ENCODE measurements around the gene TRIM40. TPM values are rescaled to one million over a fixed set of nuclear protein-coding genes. Genes with fewer than 3 reads are reported as not detected.

TRIM40 gene
- polyA plus RNA-seq, 1 donor (not counting 4 experiments of a cell fraction or from before 2014, with no cell fraction given), result not detected

DNA sequence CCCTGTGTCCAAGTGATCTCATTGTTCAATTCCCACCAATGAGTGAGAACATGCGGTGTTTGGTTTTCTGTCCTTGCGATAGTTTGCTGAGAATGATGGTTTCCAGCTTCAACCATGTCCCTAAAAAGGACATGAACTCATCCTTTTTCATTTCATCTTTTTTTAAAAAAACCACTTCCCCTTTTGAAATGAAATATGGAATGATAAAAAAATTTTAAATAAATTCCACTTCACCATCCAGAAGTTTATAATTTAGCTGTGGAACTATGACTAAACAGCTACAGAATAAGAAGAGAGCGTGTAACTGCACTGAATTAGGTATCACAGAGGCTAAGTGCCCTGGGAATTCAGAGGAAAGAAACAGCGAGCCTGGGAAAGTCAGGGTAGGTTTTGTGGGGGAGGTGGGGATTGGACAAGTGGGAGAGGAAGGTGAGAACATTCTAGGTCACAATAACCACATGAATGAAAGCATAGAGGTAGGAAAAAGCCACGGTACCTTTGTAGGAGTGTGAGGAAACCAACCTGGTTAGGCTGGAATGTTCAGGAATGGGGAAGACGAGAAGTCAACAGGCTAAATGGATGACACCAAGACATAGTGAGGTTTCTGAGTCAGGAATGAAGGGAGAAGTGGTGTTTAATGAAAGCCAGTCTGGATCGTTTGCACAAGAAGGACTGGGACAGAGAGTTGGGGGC is 14.1 kb downstream of the TRIM40 start:
- TF ChIP-seq EZH2 (IDR thresholded peaks at IDR 0.05; ENCODE audit: low read length), result no peak
- TF ChIP-seq, protein P1, sequence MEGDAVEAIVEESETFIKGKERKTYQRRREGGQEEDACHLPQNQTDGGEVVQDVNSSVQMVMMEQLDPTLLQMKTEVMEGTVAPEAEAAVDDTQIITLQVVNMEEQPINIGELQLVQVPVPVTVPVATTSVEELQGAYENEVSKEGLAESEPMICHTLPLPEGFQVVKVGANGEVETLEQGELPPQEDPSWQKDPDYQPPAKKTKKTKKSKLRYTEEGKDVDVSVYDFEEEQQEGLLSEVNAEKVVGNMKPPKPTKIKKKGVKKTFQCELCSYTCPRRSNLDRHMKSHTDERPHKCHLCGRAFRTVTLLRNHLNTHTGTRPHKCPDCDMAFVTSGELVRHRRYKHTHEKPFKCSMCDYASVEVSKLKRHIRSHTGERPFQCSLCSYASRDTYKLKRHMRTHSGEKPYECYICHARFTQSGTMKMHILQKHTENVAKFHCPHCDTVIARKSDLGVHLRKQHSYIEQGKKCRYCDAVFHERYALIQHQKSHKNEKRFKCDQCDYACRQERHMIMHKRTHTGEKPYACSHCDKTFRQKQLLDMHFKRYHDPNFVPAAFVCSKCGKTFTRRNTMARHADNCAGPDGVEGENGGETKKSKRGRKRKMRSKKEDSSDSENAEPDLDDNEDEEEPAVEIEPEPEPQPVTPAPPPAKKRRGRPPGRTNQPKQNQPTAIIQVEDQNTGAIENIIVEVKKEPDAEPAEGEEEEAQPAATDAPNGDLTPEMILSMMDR (optimal IDR thresholded peaks at IDR 0.05 in 1 of 3, IDR thresholded peaks at IDR 0.05 in 1 of 3, conservative IDR thresholded peaks at IDR 0.05 in 1 of 3; ENCODE audit: extremely low read depth in 1 of 3, insufficient read depth in 2 of 3, low read length in 3 of 3), result no peak
- no peak overlapping the region for H3K9ac ChIP-seq (ENCODE audit: control insufficient read depth, extremely low read depth, insufficient read depth, low read length)
- H3K36me3 ChIP-seq (ENCODE audit: control insufficient read depth in 2 of 2, extremely low read depth in 1 of 2, insufficient read depth in 2 of 2, low read length in 2 of 2), result no peaks in the 10 kb centered on the region
- H3K27me3 ChIP-seq (ENCODE audit: control insufficient read depth, extremely low read depth, insufficient read depth, low read length), result peaks cover 16% of the 10 kb centered on the region
- H3K9me1 ChIP-seq (ENCODE audit: control insufficient read depth, extremely low read depth, insufficient read depth, low read length), result no peaks in the 10 kb centered on the region
- dilution Hi-C loops (cut with MboI; ENCODE audit: extremely low pct_ligation_motif_present, low sequenced_read_pairs), result no loop called here
- peak; percentile 17 for FAIRE-seq
- H4K20me1 ChIP-seq (ENCODE audit: control insufficient read depth, extremely low read depth, insufficient read depth, low read length), result no peaks in the 10 kb centered on the region
- no peaks in the 10 kb centered on the region for H3K9me3 ChIP-seq (ENCODE audit: control insufficient read depth, low read depth, low read length)
- no peak overlapping the region for H3K4me2 ChIP-seq (ENCODE audit: control insufficient read depth, extremely low read depth, insufficient read depth, low read depth, low read length)
- no peak overlapping the region for H3K4me3 ChIP-seq (ENCODE audit: control insufficient read depth in 2 of 3, extremely low read depth in 1 of 3, insufficient read depth in 2 of 3, low read depth in 1 of 3, low read length in 3 of 3)
- no peaks in the 10 kb centered on the region for H3K79me2 ChIP-seq (ENCODE audit: control insufficient read depth, insufficient read depth, low read length)
- no peak for DNase-seq (ENCODE audit: low read depth, low spot score)
- no peak overlapping the region for H3K27ac ChIP-seq (ENCODE audit: control insufficient read depth, insufficient read depth, low read length)
- H2AFZ ChIP-seq (ENCODE audit: control insufficient read depth, low read length), result no peak overlapping the region
- peaks cover 7% of the 10 kb centered on the region for H3K4me1 ChIP-seq (ENCODE audit: control insufficient read depth, extremely low read depth, insufficient read depth, low read length)

- TF ChIP-seq, protein P1 (optimal IDR thresholded peaks at IDR 0.05 in 1 of 3, IDR thresholded peaks at IDR 0.05 in 1 of 3, conservative IDR thresholded peaks at IDR 0.05 in 1 of 3; ENCODE audit: extremely low read depth in 1 of 3, insufficient read depth in 2 of 3, low read length in 3 of 3), result no peak
- TF ChIP-seq EZH2 (IDR thresholded peaks at IDR 0.05; ENCODE audit: low read length), result no peak
- Histone ChIP-seq H3K79me2 (ENCODE audit: control insufficient read depth, insufficient read depth, low read length) (no peaks in the 10 kb centered on the region), H3K9me3 (ENCODE audit: control insufficient read depth, low read depth, low read length) (no peaks in the 10 kb centered on the region), H3K4me2 (ENCODE audit: control insufficient read depth, extremely low read depth, insufficient read depth, low read depth, low read length) (no peak overlapping the region), H2AFZ (ENCODE audit: control insufficient read depth, low read length) (no peak overlapping the region), H3K9ac (ENCODE audit: control insufficient read depth, extremely low read depth, insufficient read depth, low read length) (no peak overlapping the region), H3K4me3 (ENCODE audit: control insufficient read depth in 2 of 3, extremely low read depth in 1 of 3, insufficient read depth in 2 of 3, low read depth in 1 of 3, low read length in 3 of 3) (no peak overlapping the region), H3K9me1 (ENCODE audit: control insufficient read depth, extremely low read depth, insufficient read depth, low read length) (no peaks in the 10 kb centered on the region), H3K36me3 (ENCODE audit: control insufficient read depth in 2 of 2, extremely low read depth in 1 of 2, insufficient read depth in 2 of 2, low read length in 2 of 2) (no peaks in the 10 kb centered on the region), H3K27me3 (ENCODE audit: control insufficient read depth, extremely low read depth, insufficient read depth, low read length) (peaks cover 16% of the 10 kb centered on the region), H3K27ac (ENCODE audit: control insufficient read depth, insufficient read depth, low read length) (no peak overlapping the region), H3K4me1 (ENCODE audit: control insufficient read depth, extremely low read depth, insufficient read depth, low read length) (peaks cover 14% of the 10 kb centered on the region), H4K20me1 (ENCODE audit: control insufficient read depth, extremely low read depth, insufficient read depth, low read length) (no peaks in the 10 kb centered on the region)
- FAIRE-seq (no peak), DNase-seq (ENCODE audit: low read depth, low spot score) (no peak)
- dilution Hi-C loops (cut with MboI; ENCODE audit: extremely low pct_ligation_motif_present, low sequenced_read_pairs), result no loop called here
Observed at GRCh38 chr6:30150671-30151395, 14.9 kb downstream of the TRIM40 start.

Measured in keratinocyte (primary cell).